HG03066 (cell line): ENCODE measurements around the gene DLG2.
"Not testable (repeated sequence)": the region's sequence is repeated elsewhere in the genome, so short reads cannot be mapped to it uniquely, and the experiment has no call there.

Experiments used
- ATAC-seq: cut with Tn5 transposase; IDR thresholded peaks from one replicate; pipeline ENCODE4 v1.9.1; 2021; ENCODE audit warnings: low read depth; ENCODE audit not compliant: unreplicated experiment

DLG2 gene

DNA sequence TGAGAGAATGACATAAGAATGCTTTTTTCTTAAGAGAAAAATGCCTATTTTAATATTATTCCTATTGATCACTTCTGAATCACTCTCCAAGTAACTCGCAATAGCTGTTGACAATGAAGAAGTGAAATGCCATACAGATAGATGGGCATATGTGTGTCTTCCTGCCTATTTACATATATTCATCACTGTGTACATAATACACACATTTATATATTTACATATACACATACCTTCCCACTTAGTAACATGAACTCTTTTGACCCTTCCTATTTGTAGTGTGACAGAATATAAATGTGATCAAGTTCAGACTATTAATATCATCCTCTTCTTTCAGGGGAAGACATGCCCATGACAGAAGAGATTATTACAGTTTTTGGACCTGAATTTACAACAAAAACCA lies 756.7 kb downstream of the DLG2 start:
- ATAC-seq, result no peak

DNA sequence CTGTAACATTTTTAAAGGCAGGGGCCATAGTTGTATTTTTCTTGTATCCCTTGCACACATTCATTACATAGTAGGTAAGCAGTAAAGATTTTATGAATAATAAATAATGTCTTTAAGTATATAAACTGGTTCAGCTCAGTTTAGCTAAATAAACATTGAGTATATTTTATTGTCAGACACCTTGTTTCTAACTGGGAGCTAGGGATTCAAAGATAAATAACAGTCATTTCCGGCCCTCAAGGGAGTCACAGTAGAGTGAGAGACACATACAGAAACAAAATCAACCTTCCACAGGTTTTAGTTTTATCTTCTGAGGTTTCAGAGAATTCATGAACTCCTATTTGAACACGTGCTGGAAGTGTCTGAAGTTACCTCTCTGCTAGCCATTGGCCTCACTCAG lies 760.2 kb downstream of the DLG2 start:
- no peak for ATAC-seq

DNA sequence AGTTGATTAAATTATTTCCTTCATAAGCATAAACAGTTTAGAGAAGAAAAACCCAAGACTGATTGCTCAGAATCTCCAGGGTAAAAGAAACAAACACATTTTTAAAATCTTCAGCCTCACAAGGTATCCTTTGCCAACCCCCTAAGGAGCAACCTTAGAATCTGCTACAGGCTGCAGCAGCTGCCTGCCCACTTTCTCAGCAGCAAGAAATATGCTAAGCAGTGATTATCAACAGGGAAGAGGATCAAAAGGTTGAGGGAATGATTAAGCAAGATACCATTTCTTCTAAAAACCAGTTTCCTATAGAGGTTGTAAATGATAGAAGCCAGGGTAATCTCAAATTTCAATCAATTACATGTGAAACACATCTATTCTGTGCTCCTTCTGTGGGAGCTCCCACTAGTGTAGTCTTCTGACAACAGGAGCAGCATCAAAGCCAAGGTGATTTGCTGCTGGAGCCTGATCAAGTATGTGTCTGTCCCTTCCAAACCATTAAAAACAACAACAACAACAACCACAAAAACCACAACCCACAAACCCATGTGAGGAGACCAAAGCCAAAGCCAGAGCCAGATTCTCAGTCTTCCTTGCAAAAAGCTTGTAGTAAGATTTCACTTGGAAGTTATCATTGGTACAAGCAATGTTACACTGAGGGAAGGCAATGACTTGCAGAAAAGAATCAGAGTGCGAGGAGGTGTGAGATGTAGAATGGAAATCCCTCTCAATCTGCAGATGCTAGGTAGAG lies 761.2 kb downstream of the DLG2 start:
- ATAC-seq, result no peak

- no peak for ATAC-seq
Measured at GRCh38 chr11:84865257-84865656, 761.9 kb downstream of the DLG2 start.

GRCh38 chr11:84857746-84858145 lies 769.4 kb downstream of the DLG2 start:
- no peak for ATAC-seq

GRCh38 chr11:84855508-84856245 lies 771.5 kb downstream of the DLG2 start:
- no peak for ATAC-seq

- ATAC-seq, result no peak
Measured at GRCh38 chr11:84854498-84854880, 772.7 kb downstream of the DLG2 start.

DNA sequence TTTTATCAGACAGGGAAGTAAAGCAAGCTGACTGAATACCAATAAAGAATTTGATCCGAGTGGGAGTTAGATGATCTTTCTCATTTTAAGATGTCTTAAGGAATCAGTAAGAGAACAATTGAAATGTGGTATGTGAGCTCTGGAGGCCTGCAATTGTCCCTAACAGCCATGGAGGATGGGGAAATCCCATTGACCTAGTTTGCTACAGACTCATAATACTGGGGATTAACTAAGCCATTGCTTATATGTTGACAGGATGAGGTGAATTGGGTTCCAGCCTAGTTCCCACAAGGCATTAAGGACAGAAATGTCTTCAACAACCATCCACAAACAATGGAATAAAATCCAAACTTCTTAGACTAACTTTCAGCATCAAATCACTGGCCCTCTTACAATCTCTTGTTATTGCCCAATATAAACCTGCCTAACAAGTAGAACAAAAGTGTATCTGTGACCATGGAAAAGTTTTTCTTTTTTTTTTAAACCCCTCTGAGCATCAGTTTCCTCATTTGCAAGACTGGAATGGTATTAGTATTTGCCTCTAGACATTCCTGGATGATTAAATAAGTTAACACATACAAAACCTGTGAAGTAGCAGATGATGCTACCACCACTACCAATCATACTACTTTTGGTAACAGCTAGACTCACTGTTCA lies 773.2 kb downstream of the DLG2 start:
- ATAC-seq, result no peak

GRCh38 chr11:84847842-84848241 lies 779.3 kb downstream of the DLG2 start:
- ATAC-seq, result no peak

DNA sequence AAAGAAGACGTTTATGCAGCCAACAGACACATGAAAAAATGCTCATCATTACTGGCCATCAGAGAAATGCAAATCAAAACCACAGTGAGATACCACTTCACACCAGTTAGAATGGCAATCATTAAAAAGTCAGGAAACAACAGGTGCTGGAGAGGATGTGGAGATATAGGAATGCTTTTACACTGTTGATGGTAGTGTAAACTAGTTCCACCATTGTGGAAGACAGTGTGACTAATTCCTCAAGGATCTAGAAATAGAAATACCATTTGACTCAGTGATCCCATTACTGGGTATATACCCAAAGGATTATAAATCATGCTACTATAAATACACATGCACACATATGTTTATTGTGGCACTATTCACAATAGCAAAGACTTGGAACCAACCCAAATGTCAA lies 786.9 kb downstream of the DLG2 start:
- ATAC-seq, result not testable (repeated sequence)

DNA sequence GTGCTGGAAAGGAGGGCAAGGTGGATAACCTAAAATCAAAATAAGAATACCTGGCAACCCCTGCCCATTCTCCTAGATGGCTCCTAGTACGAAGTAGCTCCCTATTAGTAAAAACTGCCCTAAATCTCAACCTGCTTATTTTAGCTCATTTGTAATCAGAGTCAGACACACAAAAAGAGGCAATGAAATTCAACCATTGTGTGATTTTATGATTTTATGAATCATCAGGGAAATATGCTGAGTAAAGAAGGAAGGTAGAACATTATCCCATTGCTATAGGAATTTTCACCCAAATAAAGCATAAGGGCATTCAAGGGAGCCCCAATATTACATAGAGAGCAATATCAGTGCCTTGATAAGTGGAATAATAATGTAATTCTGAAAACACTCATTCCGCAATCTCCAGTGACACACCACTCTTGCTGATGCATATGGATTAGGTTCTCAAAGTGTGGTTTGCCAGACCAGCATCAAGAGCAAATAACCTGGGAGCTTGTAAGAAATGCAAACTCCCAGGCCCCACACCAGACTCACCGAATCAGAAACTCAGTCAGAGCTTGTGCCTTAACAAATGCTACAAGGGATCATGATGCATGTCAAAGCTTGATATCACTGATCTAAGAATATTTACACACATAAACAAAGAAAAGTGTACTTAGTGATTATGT lies 789.6 kb downstream of the DLG2 start:
- no peak for ATAC-seq

DNA sequence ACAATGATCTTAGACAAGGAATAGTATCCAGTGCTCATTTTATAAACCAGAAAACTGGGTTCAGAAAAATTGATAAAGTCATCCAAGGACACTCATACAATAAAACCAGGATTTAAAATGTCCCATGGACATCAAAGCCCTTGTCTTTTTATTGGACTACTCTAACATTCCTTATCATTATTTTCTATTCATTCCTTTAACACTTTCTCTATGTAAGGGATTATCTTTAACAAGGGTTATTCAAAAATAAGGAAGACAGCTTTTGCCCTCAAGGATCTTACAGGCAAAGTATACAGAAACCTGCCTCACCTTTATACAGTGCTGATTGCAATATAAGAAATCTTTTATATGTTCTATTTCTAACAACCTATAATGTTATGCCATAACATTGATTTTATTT lies 790.8 kb downstream of the DLG2 start:
- ATAC-seq, result no peak

DNA sequence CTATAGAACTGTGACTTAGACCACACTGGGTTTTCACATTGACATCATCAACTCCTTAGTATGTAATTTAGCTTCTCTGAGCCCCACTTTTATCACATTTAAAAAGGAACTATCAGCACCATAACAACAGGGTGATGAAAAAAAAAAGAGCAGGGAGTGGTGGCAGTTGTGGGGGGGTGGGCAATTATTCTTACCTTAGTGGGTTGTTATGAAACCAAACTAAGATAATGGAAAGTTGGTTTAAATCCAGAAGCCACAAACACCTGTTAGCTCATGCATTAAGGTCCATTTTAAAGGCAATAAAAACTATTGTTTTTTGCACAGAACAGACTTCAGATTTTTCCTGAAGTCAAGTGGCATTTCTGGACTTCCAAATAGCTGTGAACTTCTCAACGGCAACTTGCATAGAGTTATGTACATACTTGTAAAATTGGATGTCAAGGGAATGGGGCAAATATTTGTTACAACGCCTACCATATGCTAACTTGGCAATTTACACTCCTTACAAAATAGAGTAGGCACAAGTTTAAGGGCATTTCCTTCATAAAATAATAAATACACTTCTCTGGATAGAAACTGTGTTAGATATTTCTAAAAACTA lies 793.6 kb downstream of the DLG2 start:
- ATAC-seq, result no peak

DNA sequence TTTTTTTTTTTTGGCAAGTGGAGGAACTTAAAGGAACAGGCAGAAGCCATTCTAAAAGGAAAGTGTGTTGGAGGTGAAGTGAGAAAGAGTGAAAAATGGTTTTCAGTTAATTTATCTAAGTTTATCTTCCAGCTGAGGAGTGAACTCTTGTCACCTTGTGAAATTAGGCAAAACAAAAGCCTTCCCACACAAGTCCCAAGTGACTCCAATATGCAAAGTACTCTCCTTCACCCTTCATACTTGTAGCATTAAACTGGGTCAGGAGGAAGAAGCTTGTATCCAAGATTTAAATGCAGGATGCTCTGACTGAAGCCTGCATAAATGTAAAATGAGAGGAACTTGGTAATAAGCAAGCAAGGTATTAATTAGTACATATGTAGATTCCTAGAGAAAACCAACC lies 796.8 kb downstream of the DLG2 start:
- ATAC-seq, result no peak

DNA sequence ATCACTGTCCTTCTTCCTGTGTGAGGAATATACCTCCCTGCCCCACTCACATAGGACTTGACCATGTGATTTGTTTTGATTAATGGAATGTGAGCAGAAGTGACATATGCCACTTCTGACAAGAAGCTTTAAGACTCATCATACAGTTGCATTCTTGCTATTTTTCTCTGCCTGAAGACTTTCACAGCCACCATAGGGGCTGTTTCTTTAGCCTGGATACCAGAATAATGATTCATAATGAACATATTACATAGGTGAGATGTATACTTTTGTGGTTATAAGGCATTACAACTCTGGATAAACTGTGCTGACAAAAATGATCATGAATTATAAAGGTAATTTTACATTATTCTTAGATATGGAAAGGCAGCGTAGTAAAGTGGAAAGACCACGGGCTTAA lies 798.0 kb downstream of the DLG2 start:
- ATAC-seq, result no peak

DNA sequence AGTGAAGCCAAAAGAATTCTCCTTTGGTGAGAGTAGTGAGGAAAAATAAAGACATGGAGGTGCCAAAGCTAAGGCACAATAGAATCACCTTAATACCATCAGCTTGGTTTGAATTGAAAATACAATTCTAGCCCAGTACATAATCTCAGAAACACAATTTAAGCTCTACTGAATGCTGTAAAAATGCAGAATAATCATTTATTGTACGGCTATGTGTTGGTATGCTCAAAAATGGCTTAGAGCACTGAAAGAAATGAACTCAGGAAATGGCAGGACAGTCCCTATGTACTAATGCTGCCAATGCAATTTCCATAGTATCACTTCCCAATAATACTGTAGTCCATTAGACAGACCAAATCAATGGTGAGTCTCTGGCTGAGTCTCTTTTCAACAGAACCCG lies 798.5 kb downstream of the DLG2 start:
- ATAC-seq, result no peak

- ATAC-seq, result no peak
Measured at GRCh38 chr11:84825106-84825660, 802.0 kb downstream of the DLG2 start.

- no peak for ATAC-seq
Measured at GRCh38 chr11:84824624-84825023, 802.5 kb downstream of the DLG2 start.

DNA sequence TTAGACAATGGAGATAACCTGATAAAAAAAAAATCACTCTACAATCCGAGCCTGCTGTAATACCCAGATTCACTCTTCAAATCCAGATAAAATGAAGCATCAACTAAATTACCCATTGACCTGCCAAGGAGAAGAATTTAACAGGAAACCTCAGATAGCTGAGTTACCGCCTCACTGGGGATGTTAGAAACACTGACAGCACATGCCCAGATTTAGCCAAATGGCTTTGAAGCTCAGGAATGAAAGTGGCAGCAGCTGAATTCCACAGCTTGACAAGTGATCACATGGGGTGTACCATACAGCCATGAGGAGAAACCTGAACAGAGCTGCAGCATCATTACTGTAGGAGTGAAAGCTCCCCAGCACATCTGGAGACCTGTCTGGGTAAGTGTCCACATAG lies 807.6 kb downstream of the DLG2 start:
- no peak for ATAC-seq

GRCh38 chr11:84819128-84819527 lies 808.0 kb downstream of the DLG2 start:
- no peak for ATAC-seq

- ATAC-seq, result no peak
Measured at GRCh38 chr11:84817998-84818397, 809.1 kb downstream of the DLG2 start.
